ENCODE measurements around the gene LNPEP. TPM values are rescaled to one million over a fixed set of nuclear protein-coding genes. Genes with fewer than 3 reads are reported as not detected.

The LNPEP gene
- total RNA-seq, 2 experiments from 2014 or later: 41.4 to 41.5 TPM

DNA sequence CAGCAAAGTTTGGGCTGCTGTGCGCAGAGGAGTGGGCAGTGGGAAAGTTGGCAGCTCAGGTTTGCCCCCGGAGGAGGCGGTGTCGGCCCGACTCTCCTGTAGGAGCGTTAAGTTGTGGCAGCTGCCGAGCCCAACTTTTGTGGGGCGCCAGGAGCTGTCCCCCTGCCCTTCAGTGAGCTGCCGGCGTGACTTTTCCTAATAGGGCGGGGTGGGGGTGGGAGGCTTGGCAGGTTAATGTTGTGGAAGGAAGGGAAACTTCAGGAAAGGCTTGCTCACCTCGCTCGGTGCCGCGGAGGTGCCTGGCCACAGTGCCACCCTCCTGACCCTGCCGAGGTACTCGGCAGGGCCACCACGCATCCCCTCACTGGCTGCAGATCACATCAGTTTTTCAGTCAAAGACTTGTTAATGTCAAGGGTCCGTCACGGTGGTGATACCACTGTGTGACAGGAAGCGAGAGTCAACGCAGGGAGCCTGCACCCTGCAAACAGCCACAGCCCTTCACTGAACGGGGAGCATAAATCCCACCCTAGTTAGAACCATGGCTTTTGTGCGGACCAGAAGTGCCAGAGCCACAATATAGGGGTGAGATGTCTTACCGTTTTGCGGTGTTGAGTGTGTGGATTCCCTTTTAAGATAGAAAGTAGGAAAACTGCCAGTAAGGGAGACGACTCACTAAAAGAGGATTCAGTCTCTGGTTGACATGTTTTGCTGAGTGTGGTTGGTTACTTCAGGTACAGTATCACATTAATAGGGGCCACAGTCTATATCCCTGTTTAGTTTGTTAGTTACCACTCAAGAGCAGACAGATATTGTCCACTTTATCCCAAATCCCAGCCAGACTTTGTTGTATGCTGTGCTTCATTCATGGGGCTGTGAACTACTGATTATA is 796 bp downstream of the LNPEP start:
- peak; percentile 60 for DNase-seq
- Mint-ChIP-seq H3K27me3 (no peaks in the 10 kb centered on the region), H3K27ac (peak overlapping the region; percentile 99), H3K9me3 (no peaks in the 10 kb centered on the region), H3K36me3 (peaks cover 15% of the 10 kb centered on the region), H3K4me3 (peak overlapping the region; percentile 85), H3K4me1 (peaks cover 65% of the 10 kb centered on the region)

DNA sequence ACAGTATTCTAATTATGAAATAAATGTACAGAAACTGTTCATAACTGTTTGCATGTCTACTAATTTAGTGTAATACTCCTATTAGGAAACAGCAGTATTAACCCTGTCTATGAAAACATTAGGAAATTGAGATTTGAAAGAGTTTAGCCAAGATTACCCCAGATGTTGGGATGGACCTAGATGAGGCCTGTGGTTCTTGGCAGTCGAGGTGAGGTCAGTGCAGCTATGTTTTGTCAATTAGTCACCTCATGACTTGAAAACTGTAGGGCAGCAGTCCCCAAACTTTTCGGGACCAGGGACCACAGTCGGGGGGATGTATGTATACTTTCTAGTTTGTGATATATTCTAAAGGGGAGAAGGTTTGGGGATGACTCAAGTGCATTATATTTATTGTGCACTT is 4.7 kb downstream of the LNPEP start:
- Mint-ChIP-seq H3K36me3 (peaks cover 37% of the 10 kb centered on the region), H3K4me3 (no peak overlapping the region), H3K27me3 (no peaks in the 10 kb centered on the region), H3K4me1 (peaks cover 69% of the 10 kb centered on the region), H3K27ac (no peak overlapping the region), H3K9me3 (no peaks in the 10 kb centered on the region)
- no peak for DNase-seq

GRCh38 chr5:96941140-96941539 is 5.3 kb downstream of the LNPEP start:
- Mint-ChIP-seq H3K9me3 (no peaks in the 10 kb centered on the region), H3K27ac (peak overlapping the region; percentile 81), H3K27me3 (no peaks in the 10 kb centered on the region), H3K36me3 (peaks cover 39% of the 10 kb centered on the region), H3K4me1 (peaks cover 75% of the 10 kb centered on the region), H3K4me3 (no peak overlapping the region)
- DNase-seq: no peak

- Mint-ChIP-seq H3K9me3 (no peaks in the 10 kb centered on the region), H3K27ac (peak overlapping the region; percentile 81), H3K4me3 (peak overlapping the region; percentile 55), H3K4me1 (peaks cover 77% of the 10 kb centered on the region), H3K36me3 (peaks cover 35% of the 10 kb centered on the region), H3K27me3 (no peaks in the 10 kb centered on the region)
- DNase-seq: peak; percentile 34
These were observed 6.2 kb downstream of the LNPEP start for GRCh38 chr5:96942078-96942477.

DNA sequence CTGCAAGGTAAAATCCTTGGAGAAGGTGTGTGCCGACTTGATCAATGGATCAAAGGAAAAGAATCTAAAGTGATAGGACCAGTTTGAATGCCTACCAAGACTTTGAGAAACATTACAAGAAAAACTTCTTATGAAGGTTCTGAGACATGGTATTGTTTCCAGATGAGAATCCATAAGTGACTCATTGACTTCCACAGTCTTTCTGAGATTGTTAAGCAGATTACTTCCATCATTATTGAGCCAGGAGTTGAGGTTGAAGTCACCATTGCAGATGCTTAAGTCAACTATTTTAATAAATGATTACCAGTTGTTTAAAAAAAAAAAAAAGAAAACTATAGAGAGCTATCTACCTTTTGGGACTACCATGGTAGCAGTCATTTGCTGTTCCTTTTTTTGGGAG is 7.0 kb downstream of the LNPEP start:
- Mint-ChIP-seq H3K27me3 (no peaks in the 10 kb centered on the region), H3K4me1 (peaks cover 73% of the 10 kb centered on the region), H3K9me3 (no peaks in the 10 kb centered on the region), H3K36me3 (peaks cover 36% of the 10 kb centered on the region), H3K4me3 (no peak overlapping the region), H3K27ac (no peak overlapping the region)
- DNase-seq: no peak

DNA sequence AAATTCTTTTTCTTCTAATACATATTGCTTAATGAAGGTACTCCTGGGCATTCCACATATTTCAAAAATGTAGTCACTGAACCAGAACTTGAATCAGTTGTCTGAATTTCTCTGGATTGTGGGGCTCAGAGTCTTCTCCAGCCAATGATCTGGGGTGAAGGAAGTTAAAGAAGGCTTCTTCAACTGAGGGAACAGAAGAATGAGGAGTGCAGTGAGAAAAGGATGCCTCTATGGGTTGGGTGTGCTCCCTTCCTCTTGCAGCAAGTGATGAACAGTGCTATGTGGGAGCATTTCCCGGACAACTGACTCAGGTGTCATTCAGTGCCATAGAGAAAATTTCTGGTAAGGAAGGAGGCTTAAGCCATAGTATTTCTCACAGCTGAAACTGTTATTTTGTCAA is 7.9 kb downstream of the LNPEP start:
- H3K27me3 Mint-ChIP-seq: no peaks in the 10 kb centered on the region
- no peak for DNase-seq
- no peak overlapping the region for H3K4me3 Mint-ChIP-seq
- H3K36me3 Mint-ChIP-seq: peaks cover 35% of the 10 kb centered on the region
- peaks cover 64% of the 10 kb centered on the region for H3K4me1 Mint-ChIP-seq
- no peaks in the 10 kb centered on the region for H3K9me3 Mint-ChIP-seq
- H3K27ac Mint-ChIP-seq: peak overlapping the region; percentile 34

DNA sequence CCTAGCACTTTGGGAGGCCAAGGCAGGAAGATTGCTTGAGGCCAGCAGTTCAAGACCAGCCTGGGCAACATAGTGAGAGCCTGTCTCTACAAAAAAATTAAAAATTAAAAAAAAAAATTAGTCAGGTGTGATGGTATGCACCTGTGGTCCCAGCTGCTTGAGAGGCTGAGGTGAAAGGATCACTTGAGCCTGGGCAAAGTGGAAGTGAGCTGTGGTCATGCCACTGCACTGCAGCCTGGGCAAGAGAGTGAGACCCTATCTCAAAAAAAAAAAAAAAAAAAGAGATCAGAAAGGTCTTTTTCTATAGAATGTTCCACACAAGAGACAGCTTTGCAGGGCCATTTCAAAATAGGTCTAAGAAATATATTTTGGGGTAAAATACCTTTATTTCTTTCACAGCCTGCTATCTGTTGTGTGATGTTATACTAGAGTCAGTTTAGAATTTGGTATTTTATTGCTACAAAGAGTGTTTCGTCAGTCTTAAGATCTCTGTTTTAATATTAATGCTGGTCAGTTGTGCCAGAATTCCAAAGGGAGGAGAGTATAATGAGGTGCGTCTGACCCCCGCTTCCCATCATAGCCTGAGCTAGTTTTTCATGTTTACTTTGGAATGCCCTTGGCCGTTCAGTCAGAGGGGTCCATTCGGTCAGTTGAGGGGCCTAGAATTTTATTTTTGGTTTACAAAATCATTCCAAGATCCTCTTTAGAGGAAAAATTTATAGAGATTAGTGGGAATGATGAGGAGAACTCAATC is 9.4 kb downstream of the LNPEP start:
- Mint-ChIP-seq H3K27ac (no peak overlapping the region), H3K4me3 (no peak overlapping the region), H3K4me1 (peaks cover 65% of the 10 kb centered on the region), H3K9me3 (peaks cover 7% of the 10 kb centered on the region), H3K27me3 (no peaks in the 10 kb centered on the region), H3K36me3 (peaks cover 49% of the 10 kb centered on the region)
- no peak for DNase-seq

DNA sequence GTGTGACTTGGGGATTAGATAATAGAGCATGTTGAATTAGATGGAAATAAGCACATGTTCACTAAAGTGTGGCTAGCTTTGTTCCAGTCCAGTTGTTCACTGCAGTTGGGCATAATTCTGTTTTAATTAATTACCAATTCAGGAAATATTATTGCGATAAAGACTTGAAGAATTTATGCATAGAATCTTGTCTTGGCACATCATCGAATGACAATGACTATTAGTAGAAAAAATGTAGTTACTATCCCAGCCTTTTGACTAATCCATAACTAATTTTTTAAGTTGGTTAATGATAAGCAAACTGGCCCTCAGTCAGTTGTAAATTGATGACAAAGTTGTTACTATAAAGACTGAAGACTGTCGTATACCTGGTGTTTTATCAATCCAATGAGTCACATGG is 10.5 kb downstream of the LNPEP start:
- peaks cover 7% of the 10 kb centered on the region for H3K9me3 Mint-ChIP-seq
- peaks cover 52% of the 10 kb centered on the region for H3K36me3 Mint-ChIP-seq
- H3K27me3 Mint-ChIP-seq: no peaks in the 10 kb centered on the region
- no peak overlapping the region for H3K4me3 Mint-ChIP-seq
- DNase-seq: no peak
- no peak overlapping the region for H3K27ac Mint-ChIP-seq
- H3K4me1 Mint-ChIP-seq: peaks cover 62% of the 10 kb centered on the region

DNA sequence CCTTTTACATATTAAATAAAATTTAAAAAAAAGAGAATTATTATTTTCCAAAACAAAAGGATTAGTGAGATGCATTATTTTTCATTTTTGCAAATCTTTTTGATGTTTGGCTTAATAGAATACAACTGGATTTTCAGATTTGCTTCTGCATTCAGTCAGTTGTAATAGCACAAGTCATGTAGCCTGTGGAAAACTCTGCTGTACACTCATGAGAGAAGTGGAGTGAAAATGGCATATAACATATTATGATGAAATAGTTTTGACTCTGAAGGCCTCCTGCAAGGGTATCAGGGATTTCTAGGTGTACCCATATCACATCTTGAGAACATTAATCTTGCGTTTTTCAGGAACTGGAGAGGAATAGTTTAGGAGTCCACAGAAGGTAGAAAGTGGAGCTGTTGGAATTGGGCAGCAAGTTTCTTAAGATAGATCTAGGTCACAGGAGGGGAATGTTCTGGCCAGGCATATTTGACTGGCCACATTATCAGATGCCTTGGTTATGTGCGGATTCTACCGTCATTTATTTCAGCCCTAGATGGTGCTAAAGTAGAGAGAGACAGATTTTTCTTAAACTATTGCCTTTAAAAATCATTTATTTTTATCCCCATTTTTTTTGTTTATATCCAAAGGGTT is 16.4 kb downstream of the LNPEP start:
- no peaks in the 10 kb centered on the region for H3K27me3 Mint-ChIP-seq
- no peak overlapping the region for H3K4me3 Mint-ChIP-seq
- H3K36me3 Mint-ChIP-seq: peaks cover 48% of the 10 kb centered on the region
- H3K27ac Mint-ChIP-seq: peak overlapping the region; percentile 75
- peaks cover 8% of the 10 kb centered on the region for H3K9me3 Mint-ChIP-seq
- DNase-seq: no peak
- H3K4me1 Mint-ChIP-seq: peaks cover 58% of the 10 kb centered on the region

DNA sequence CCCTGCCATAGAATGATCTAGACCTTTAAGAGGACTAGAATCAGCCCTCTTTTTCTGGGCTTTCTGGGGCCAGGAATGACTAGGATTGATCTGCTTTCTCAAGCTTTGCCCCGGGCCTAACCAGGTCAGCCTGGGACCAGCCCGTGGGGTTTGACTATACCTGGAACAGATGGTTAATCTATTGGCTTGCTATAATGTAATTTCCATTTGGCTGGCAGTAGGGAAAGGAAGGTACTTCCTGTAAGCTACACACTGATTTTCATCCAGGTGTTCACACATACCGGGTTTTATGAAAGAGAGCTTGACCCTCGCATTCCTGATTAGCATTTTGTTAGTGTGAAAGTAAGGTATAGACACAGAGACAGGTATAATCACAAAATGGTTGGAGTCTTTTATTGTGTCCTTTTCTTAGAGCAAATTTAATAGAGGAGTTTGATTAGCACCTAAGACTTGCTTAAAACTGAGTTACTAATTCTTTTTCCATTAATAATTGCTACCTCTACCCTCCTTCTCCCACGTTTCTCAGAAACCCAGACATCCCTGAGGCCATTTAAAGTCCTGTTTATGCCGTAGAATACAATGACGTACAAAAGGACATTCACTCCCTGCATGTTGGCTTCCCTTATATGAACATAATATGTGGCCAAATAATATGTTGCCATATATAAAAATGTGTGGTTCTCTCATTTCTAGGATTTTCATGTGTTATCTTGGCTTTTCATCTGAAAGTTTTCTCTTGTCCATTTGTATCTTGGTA is 17.3 kb downstream of the LNPEP start:
- no peak overlapping the region for H3K4me3 Mint-ChIP-seq
- H3K4me1 Mint-ChIP-seq: peaks cover 63% of the 10 kb centered on the region
- no peak for DNase-seq
- H3K9me3 Mint-ChIP-seq: peaks cover 8% of the 10 kb centered on the region
- no peaks in the 10 kb centered on the region for H3K27me3 Mint-ChIP-seq
- peaks cover 48% of the 10 kb centered on the region for H3K36me3 Mint-ChIP-seq
- H3K27ac Mint-ChIP-seq: peak overlapping the region; percentile 75

GRCh38 chr5:96957254-96958049 is 21.6 kb downstream of the LNPEP start:
- H3K27ac Mint-ChIP-seq: peak overlapping the region; percentile 93
- peaks cover 67% of the 10 kb centered on the region for H3K4me1 Mint-ChIP-seq
- H3K9me3 Mint-ChIP-seq: peaks cover 1% of the 10 kb centered on the region
- H3K36me3 Mint-ChIP-seq: peaks cover 27% of the 10 kb centered on the region
- H3K4me3 Mint-ChIP-seq: peak overlapping the region; percentile 71
- no peaks in the 10 kb centered on the region for H3K27me3 Mint-ChIP-seq
- DNase-seq: peak; percentile 44

DNA sequence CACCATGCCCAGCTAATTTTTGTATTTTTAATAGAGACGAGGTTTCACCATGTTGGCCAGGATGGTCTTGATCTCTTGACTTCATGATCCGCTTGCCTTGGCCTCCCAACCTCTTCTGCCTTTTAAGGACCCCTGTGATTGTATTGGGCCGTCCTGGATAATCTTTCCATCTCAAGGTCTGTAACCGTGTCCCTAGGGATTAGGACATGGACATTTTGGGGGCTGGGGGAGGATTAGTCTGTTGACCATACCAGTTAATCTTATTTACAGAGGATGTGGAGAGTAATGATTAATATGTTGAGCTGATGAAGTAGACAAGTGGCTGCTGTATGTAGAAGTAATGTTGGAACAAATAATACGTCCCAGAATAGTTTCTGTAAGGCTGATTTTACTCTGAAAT is 23.1 kb downstream of the LNPEP start:
- Mint-ChIP-seq H3K4me3 (peak overlapping the region; percentile 71), H3K27ac (peak overlapping the region; percentile 93), H3K9me3 (peaks cover 1% of the 10 kb centered on the region), H3K27me3 (no peaks in the 10 kb centered on the region), H3K4me1 (peaks cover 67% of the 10 kb centered on the region), H3K36me3 (peaks cover 36% of the 10 kb centered on the region)
- DNase-seq: no peak

DNA sequence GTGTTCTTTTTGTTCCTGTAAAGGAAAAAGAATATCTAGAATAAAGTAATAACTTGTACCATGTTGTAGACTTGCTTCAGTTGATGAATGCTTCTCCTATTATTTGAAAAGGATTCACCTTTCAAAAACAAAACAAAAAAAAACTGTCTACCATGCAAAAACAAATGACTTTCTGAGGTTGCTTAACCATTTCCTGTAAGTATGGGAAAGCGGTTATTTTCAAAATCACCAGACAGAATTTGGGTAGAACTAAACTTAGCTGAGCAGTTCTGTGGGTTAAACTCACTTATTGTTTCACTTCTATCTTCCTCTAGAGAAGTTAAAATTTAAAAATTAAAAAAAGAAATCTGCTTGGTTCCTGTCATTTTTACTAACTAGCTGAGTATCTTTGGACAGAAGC is 25.2 kb downstream of the LNPEP start:
- peaks cover 35% of the 10 kb centered on the region for H3K36me3 Mint-ChIP-seq
- no peaks in the 10 kb centered on the region for H3K27me3 Mint-ChIP-seq
- H3K4me3 Mint-ChIP-seq: no peak overlapping the region
- H3K9me3 Mint-ChIP-seq: peaks cover 3% of the 10 kb centered on the region
- peaks cover 73% of the 10 kb centered on the region for H3K4me1 Mint-ChIP-seq
- no peak for DNase-seq
- peak overlapping the region; percentile 94 for H3K27ac Mint-ChIP-seq

DNA sequence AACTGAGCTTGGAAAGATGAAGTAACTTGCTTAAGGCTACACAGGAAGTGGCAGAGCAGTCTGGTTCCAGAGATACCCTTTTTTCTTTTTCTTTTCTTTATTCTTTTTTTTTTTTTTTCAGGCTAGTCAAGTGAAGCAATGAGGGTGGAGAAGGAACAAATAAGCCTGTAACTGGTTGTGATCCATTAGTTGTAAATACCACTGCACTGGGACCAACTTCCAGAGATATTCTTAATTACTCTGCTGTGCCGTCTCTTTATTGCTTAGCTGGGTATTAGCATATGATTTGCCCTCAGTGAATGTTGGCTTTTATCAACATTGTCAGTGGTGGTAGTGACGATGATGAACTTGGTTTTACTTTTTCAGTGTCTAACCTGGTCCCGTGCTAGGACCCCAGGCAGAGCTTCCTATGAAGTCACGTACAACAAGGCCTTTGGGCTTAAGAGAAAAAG is 26.7 kb downstream of the LNPEP start:
- Mint-ChIP-seq H3K27me3 (no peaks in the 10 kb centered on the region), H3K4me3 (peak overlapping the region; percentile 72), H3K9me3 (peaks cover 8% of the 10 kb centered on the region), H3K4me1 (peaks cover 72% of the 10 kb centered on the region), H3K27ac (peak overlapping the region; percentile 94), H3K36me3 (peaks cover 39% of the 10 kb centered on the region)
- no peak for DNase-seq
